GM18873 (cell line): Measurements from ENCODE around the gene OR9Q2.
"Not testable (repeated sequence)": the region's sequence is repeated elsewhere in the genome, so short reads cannot be mapped to it uniquely, and the experiment has no call there.

Experiments
- ATAC-seq: cut with Tn5 transposase; IDR thresholded peaks from one replicate; pipeline ENCODE4 v1.9.1; 2021; ENCODE audit warnings: mild to moderate bottlenecking, moderate library complexity, moderate number of reproducible peaks; ENCODE audit not compliant: unreplicated experiment, low FRiP score

OR9Q2 gene

DNA sequence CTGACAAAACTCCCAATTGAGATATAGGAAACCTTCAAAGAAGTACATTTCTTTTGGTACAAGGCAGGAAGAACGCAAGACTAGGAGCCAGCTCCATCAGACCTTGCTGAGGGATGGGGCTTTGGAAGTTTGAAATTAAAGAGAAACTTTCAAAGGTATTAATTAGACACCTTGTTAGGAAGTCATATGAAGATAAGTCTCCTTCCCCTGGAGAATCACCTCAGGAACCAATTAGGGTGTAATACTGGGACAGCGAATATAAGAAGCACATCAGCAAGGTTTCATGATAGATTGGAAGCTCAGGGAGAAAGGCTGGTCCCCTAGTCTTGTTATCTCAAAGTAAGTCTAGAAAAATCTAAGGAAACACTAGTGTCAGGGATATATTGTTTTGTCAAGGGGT, at the start of gene OR9Q2:
OR9Q2 (plus strand) TSS at position 301 of the 400 bp plus-strand sequence. CDS start 1,421 bp downstream, outside the sequence.
- ATAC-seq: no peak

GRCh38 chr11:58142761-58143160, 46.1 kb upstream of the OR9Q2 start:
- ATAC-seq: no peak

GRCh38 chr11:58152781-58153180, 36.1 kb upstream of the OR9Q2 start:
- no peak for ATAC-seq

DNA sequence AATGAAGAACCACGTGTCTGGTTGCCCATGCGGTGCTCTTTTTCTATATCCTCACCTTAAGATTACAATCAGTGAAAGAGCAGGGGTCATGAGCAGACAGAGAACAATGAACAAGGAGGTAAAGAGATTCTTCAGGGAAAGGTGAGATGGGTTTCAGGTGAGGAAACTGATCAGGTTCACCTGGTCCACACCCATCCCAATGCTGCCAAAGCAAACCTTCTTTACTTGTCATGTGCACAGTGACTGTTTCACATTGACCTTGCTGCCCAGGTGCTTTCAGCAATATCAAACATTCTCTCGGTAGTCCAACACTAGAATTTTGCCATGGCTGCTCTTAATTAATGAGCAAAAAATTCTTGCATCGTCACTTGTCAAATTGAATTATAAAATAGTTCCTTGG, 24.5 kb upstream of the OR9Q2 start:
- ATAC-seq: no peak

DNA sequence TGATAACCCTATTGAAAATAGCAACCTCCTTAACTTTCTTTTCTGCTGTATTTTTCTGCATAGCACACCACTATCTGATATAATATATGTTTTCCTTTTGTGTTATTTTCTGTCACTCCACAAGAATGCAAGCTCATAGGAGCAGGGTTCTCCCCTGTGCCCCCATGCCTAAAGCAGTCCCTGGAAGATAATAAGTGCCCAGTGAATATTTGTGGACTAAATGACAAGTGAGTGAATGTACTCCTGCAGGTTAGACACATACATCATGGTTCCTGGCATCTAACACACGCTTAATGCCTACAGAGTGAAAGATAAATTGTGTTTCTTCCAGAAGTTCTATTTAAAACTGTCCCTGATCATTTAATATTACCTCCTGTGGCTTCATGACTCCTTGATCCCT, 23.9 kb upstream of the OR9Q2 start:
- no peak for ATAC-seq

DNA sequence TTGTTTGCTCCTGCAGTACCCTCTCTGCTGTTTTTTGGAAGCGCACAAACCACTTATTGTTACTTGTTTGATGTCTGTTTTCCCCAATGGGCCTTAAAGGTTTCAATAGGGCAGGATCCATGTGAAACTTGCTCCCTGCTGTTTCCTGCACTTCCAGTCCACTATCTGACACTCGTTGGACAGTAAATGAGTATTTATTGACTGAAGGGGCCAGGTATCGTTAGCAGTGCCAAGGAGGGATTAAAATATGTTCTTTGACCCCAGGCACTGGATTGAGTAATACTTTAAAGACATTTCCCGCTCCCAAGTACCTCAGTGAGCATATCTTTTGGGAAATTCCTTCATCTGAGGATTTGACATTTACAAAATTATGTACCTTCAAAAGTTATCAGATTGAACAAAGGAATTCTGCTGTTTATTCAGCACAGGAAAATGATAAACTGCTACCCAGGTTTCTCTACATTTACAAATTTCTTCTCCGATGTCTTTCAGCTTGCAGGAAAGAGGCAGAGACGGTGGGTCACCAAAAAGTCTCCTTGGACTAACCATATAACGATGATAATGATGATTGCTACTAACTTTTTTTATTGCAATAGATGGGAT, 23.3 kb upstream of the OR9Q2 start:
- ATAC-seq: no peak

- ATAC-seq: no peak
These were observed 11.3 kb upstream of the OR9Q2 start for GRCh38 chr11:58177409-58178054.

DNA sequence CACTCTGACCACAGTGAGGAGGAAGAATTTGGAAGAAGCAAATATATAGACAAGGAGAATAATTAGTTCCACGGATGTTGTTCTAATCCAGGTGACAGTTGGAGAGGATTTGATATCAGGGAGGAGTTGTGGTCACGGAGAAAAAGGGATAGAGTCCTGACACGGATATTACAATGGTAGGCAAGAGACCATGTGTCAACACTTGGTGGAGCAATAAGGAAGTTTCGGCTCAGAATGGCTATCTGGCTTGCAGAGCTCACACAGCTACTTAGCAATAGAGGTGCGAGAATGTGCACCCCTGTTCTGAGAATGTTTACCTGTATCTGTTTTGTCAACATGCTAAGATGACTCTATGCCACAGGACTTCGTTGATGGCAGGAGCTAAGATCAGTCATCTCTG, 10.4 kb upstream of the OR9Q2 start:
- no peak for ATAC-seq

DNA sequence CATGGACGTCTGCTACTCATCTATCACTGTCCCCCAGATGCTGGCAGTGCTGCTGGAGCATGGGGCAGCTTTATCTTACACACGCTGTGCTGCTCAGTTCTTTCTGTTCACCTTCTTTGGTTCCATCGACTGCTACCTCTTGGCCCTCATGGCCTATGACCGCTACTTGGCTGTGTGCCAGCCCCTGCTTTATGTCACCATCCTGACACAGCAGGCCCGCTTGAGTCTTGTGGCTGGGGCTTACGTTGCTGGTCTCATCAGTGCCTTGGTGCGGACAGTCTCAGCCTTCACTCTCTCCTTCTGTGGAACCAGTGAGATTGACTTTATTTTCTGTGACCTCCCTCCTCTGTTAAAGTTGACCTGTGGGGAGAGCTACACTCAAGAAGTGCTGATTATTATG, 9.2 kb upstream of the OR9Q2 start:
- no peak for ATAC-seq

- no peak for ATAC-seq
These were observed 1.9 kb upstream of the OR9Q2 start for GRCh38 chr11:58186938-58187337.

DNA sequence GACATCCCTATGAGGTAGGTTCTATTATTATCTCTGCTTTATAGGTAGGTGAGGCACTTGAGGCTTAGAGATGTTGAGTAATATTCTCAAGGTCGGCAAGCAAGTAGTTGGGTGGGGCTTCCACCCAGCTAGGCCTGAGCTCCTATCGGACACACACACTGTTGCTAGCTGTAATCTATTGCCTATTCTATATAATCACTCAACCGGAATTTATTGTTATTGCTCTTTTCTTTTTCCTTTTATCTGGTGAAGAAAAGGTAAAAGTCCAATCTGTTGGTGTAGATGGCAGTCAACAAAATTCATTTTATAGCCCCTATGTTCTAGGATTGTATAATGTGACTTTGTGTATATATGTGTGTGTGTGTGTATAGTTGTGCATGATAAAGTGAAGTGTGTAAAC, 3.4 kb downstream of the OR9Q2 start:
- ATAC-seq: no peak

DNA sequence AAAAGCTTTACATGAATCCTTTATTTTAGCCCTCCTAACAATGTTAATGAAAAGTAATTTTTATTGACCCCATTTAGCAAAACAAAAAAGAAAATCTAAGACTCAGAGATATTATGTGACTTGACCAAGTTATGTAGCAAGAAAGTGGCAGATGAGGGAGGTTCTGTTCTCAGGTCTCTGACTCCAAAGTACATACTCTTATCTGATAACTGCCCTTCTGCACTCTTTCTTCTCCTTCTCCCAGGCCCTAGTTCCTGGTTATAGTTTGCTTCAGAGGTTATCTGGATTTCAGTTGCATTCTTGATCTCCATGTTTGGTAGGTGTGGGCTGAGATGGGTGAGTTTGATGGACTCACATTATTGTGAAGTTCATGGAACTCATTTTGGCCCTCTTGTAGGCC, 4.5 kb downstream of the OR9Q2 start:
- ATAC-seq: no peak

- no peak for ATAC-seq
These were observed 7.1 kb downstream of the OR9Q2 start for GRCh38 chr11:58195939-58196338.

GRCh38 chr11:58199271-58199670, 10.4 kb downstream of the OR9Q2 start:
- ATAC-seq: no peak

DNA sequence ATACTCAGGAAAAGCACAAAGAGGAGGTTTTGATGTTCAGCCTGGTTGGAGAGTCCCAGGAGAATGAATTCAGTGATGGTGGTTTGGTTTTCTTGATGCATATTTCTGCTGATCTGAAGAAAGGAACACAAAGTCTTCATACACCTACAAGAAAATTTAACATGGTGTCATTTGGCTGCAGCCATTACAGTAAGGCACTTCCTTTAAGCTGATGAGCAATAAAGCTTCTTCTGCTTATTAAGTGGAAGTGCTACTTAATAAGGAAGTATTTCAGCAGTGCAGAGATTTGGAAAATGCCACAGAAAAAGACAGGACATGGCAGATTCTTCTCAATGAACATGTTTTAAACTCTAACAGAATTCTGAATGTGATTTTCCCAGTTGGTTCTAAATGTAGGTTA, 15.2 kb downstream of the OR9Q2 start, which contains the start of gene OR1S2:
OR1S2 (minus strand) TSS at position 101 of the 400 bp plus-strand sequence; CDS start at position 101, 0 bp downstream.
- ATAC-seq: no peak

DNA sequence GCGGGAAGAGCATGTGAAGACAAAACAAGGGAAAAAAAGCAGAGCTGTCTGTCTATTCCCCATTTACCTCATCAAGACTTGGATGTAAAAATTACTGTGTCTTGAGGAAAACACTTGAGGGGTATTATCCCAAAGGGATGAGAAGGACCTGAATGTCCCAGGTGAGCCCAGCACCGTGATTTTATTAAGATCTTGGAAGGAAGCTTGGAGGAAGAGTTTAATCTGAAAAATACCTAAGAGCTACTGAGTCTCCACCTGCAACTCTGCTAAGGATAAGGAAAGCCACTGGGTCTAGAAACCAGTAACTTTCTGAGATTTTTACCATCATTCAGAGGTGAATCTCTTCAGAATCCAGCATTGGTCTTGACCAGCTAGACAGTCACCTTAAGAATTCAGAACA, 23.6 kb downstream of the OR9Q2 start, which contains the start of gene OR1S1:
OR1S1 (plus strand) TSS at position 301 of the 400 bp plus-strand sequence.
- not testable (repeated sequence) for ATAC-seq

- no peak for ATAC-seq
These were observed 27.6 kb downstream of the OR9Q2 start for GRCh38 chr11:58216476-58216875.

GRCh38 chr11:58222721-58223120, 33.9 kb downstream of the OR9Q2 start:
- ATAC-seq: no peak

- ATAC-seq: no peak
These were observed 39.2 kb downstream of the OR9Q2 start for GRCh38 chr11:58227956-58228615.
